HepG2 (cell line): ENCODE data around the gene DPM1. TPM values are rescaled to one million over a fixed set of nuclear protein-coding genes. Genes with fewer than 3 reads are reported as not detected.
A peak's percentile ranks its signal among the peaks of the same experiment; 100 is the strongest.

ENCODE experiments used
- AGO2 ChIP-seq: fragments of 200-400 bp; formaldehyde crosslinking; optimal IDR thresholded peaks from 2 replicates; pipeline ENCODE3; 2017; ENCODE audit warnings: mild to moderate bottlenecking, low read depth, low read length, moderate library complexity
- KDM1A ChIP-seq: IDR thresholded peaks from 2 replicates; pipeline ENCODE4 v1.6.1; 2016; ENCODE audit warnings: missing compliant biosample characterization
- MAF1 ChIP-seq: sonication (generic); formaldehyde crosslinking; IDR thresholded peaks from 2 replicates; pipeline ENCODE4 v1.5.0; 2020; ENCODE audit warnings: missing genetic modification reagents, borderline replicate concordance
- MIER3 ChIP-seq: IDR thresholded peaks from 2 replicates; pipeline ENCODE4 v1.6.1; 2016; ENCODE audit warnings: missing compliant biosample characterization, borderline replicate concordance
- PAF1 ChIP-seq: IDR thresholded peaks from 2 replicates; pipeline ENCODE4 v1.6.1; 2016; ENCODE audit warnings: missing genetic modification reagents, missing compliant biosample characterization
- ZBTB10 ChIP-seq: sonication (generic); formaldehyde crosslinking; IDR thresholded peaks from 2 replicates; pipeline ENCODE4 v1.4.0; 2020; ENCODE audit warnings: missing genetic modification reagents, borderline replicate concordance
- ZBTB20 ChIP-seq: sonication (generic); formaldehyde crosslinking; IDR thresholded peaks from 2 replicates; pipeline ENCODE4 v1.8.1; 2023; ENCODE audit warnings: missing genetic modification reagents, low read depth, mild to moderate bottlenecking, borderline replicate concordance
- ZBTB25 ChIP-seq: IDR thresholded peaks from 2 replicates; pipeline ENCODE4 v1.6.1; 2018; ENCODE audit warnings: missing genetic modification reagents
- ZNF10 ChIP-seq: sonication (generic); formaldehyde crosslinking; IDR thresholded peaks from 2 replicates; pipeline ENCODE4 v1.4.0; 2020; ENCODE audit warnings: mild to moderate bottlenecking, low read depth, missing genetic modification reagents, borderline replicate concordance
- ZNF121 ChIP-seq: sonication (generic); formaldehyde crosslinking; IDR thresholded peaks from 2 replicates; pipeline ENCODE4 v1.5.0; 2020; ENCODE audit warnings: mild to moderate bottlenecking, missing genetic modification reagents
- ZNF354B ChIP-seq: sonication (generic); formaldehyde crosslinking; IDR thresholded peaks from 2 replicates; pipeline ENCODE4 v1.8.0; 2022; ENCODE audit warnings: mild to moderate bottlenecking, missing genetic modification reagents
- ZNF670 ChIP-seq: sonication (generic); formaldehyde crosslinking; IDR thresholded peaks from 2 replicates; pipeline ENCODE4 v1.8.0; 2022; ENCODE audit warnings: mild to moderate bottlenecking, missing genetic modification reagents, borderline replicate concordance
- polyA plus RNA-seq, 8 experiments: library from polyadenylated mRNA; depleted of rRNA in 3 of 8; stranded (reverse) in 7 of 8; unstranded in 1 of 8; fragments of >200 nt; fragmentation: Illumina TruSeq in 4 of 8; extraction: Trizol in 4 of 8; gene quantifications; 2 replicates each; pipeline versions ENCODE4 v1.2.1 to v1.2.3, GENCODE V29; 2011 to 2016; ENCODE audit warnings: low read depth in 4 of 8, missing spikeins in 1 of 8, mixed read lengths in 1 of 8; ENCODE audit not compliant: insufficient read depth in 1 of 8
- total RNA-seq, 5 experiments: library from RNA; depleted of rRNA; stranded (reverse); fragments of >200 nt; fragmentation: Illumina TruSeq; extraction: Trizol; gene quantifications; 2 replicates each; pipeline ENCODE4 v1.2.3, GENCODE V29; 2016; ENCODE audit warnings: low read depth in 1 of 5
- TF ChIP-seq, protein P1 (sequence below): sonication (generic); formaldehyde crosslinking; IDR thresholded peaks from 2 replicates; pipeline ENCODE4 v1.8.0; 2022; ENCODE audit warnings: mild to moderate bottlenecking, missing genetic modification reagents; ENCODE audit not compliant: insufficient replicate concordance
- TF ChIP-seq, protein P2 (sequence below): sonication (generic); formaldehyde crosslinking; conservative IDR thresholded peaks from 2 replicates; pipeline ENCODE4 v1.8.0; 2022; ENCODE audit warnings: low read depth, missing genetic modification reagents
- TF ChIP-seq, protein P3 (sequence below): sonication (generic); formaldehyde crosslinking; IDR thresholded peaks from 2 replicates; pipeline ENCODE4 v1.8.0; 2022; ENCODE audit warnings: missing genetic modification reagents, mild to moderate bottlenecking, borderline replicate concordance
- TF ChIP-seq, protein P4 (sequence below): sonication (generic); formaldehyde crosslinking; IDR thresholded peaks from 2 replicates; pipeline ENCODE4 v1.9.0; 2021; ENCODE audit warnings: missing genetic modification reagents, borderline replicate concordance

Gene DPM1
- total and polyA plus RNA-seq, 2 of the 13 experiments (the other 11 are each of a cell fraction or from before 2014, with no cell fraction given) = 83.2 to 161 TPM

DNA sequence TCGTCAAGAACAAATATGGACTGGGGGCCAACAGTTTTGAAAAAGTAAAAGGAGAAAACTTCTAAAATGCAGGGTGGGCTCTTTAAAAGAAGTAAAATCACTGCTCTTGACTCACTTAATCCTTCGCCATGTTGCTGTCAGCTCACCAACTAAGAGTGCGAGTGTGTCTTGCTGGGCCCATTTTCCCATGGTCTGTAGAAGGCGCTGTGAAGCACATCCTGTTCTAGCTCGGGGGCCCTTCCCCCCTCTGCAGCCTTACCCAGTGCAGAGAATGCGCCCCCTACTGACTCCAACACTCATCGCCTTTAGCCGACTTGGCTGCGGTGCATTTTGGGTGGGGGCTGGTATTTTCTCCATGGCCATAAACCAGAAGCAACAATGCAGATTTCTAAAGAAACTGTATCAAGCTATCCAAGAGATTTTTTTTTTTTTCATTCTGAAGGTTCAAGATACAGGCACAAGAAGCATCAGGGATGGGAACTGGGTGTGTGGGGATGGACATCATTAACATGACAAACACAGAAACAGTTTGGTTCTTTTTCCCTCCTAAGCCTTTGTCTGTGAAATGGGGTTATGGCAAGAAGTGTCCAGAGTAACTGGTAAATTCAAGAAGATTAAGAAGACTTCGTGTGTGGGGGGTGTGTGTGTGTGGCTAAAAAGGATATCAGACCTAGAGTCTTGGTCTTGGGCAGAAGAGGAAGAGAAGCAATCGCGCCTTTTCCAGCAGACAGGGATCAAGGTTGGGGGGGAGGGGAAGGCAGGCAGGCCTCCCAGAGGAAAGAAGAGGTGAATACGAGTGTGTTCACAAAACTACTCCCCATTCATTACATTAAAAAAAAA, 28.8 kb downstream of the DPM1 start (continued):
- TF ChIP-seq ZBTB25 (CRISPR knock-in tag) = peak; percentile 87
- no peak; the same call in 1 of the 2 replicates for TF ChIP-seq ZBTB10
- TF ChIP-seq, protein P1, sequence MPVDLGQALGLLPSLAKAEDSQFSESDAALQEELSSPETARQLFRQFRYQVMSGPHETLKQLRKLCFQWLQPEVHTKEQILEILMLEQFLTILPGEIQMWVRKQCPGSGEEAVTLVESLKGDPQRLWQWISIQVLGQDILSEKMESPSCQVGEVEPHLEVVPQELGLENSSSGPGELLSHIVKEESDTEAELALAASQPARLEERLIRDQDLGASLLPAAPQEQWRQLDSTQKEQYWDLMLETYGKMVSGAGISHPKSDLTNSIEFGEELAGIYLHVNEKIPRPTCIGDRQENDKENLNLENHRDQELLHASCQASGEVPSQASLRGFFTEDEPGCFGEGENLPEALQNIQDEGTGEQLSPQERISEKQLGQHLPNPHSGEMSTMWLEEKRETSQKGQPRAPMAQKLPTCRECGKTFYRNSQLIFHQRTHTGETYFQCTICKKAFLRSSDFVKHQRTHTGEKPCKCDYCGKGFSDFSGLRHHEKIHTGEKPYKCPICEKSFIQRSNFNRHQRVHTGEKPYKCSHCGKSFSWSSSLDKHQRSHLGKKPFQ (CRISPR knock-in tag) = peak; percentile 62
- peak; percentile 32 for TF ChIP-seq AGO2
- no peak for TF ChIP-seq MAF1 (CRISPR knock-in tag)
- TF ChIP-seq MIER3 (CRISPR knock-in tag) = peak; percentile 91
- TF ChIP-seq, protein P2, sequence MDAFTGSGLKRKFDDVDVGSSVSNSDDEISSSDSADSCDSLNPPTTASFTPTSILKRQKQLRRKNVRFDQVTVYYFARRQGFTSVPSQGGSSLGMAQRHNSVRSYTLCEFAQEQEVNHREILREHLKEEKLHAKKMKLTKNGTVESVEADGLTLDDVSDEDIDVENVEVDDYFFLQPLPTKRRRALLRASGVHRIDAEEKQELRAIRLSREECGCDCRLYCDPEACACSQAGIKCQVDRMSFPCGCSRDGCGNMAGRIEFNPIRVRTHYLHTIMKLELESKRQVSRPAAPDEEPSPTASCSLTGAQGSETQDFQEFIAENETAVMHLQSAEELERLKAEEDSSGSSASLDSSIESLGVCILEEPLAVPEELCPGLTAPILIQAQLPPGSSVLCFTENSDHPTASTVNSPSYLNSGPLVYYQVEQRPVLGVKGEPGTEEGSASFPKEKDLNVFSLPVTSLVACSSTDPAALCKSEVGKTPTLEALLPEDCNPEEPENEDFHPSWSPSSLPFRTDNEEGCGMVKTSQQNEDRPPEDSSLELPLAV (CRISPR knock-in tag) = no peak
- TF ChIP-seq, protein P3, sequence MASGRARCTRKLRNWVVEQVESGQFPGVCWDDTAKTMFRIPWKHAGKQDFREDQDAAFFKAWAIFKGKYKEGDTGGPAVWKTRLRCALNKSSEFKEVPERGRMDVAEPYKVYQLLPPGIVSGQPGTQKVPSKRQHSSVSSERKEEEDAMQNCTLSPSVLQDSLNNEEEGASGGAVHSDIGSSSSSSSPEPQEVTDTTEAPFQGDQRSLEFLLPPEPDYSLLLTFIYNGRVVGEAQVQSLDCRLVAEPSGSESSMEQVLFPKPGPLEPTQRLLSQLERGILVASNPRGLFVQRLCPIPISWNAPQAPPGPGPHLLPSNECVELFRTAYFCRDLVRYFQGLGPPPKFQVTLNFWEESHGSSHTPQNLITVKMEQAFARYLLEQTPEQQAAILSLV = peak; percentile 67; the same call in 1 of the 2 replicates
- no peak for TF ChIP-seq PAF1 (CRISPR knock-in tag)
- no peak; the same call in 1 of the 2 replicates for TF ChIP-seq ZNF121 (CRISPR knock-in tag)
- TF ChIP-seq KDM1A (CRISPR knock-in tag) = peak; percentile 90
- TF ChIP-seq, protein P4, sequence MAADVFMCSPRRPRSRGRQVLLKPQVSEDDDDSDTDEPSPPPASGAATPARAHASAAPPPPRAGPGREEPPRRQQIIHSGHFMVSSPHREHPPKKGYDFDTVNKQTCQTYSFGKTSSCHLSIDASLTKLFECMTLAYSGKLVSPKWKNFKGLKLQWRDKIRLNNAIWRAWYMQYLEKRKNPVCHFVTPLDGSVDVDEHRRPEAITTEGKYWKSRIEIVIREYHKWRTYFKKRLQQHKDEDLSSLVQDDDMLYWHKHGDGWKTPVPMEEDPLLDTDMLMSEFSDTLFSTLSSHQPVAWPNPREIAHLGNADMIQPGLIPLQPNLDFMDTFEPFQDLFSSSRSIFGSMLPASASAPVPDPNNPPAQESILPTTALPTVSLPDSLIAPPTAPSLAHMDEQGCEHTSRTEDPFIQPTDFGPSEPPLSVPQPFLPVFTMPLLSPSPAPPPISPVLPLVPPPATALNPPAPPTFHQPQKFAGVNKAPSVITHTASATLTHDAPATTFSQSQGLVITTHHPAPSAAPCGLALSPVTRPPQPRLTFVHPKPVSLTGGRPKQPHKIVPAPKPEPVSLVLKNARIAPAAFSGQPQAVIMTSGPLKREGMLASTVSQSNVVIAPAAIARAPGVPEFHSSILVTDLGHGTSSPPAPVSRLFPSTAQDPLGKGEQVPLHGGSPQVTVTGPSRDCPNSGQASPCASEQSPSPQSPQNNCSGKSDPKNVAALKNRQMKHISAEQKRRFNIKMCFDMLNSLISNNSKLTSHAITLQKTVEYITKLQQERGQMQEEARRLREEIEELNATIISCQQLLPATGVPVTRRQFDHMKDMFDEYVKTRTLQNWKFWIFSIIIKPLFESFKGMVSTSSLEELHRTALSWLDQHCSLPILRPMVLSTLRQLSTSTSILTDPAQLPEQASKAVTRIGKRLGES = no peak
- TF ChIP-seq ZNF670 (CRISPR knock-in tag) = no peak
- no peak for TF ChIP-seq ZNF10 (CRISPR knock-in tag)
- TF ChIP-seq ZBTB20 (CRISPR knock-in tag) = peak; percentile 84
- TF ChIP-seq ZNF354B (CRISPR knock-in tag) = no peak
